Cardiac muscle cell (in vitro differentiated cells and primary cell): ENCODE measurements around the gene MPPED2. TPM values are rescaled to one million over a fixed set of nuclear protein-coding genes. Genes with fewer than 3 reads are reported as not detected.

ENCODE experiments used
- DNase-seq, 2 donors: peaks; one replicate each; pipeline versions ENCODE4 v3.0.0 to v3.0.0-alpha.2; 2010 to 2017; ENCODE audit warnings: low read depth in 1 of 2, low spot score in 1 of 2
- H3K27ac ChIP-seq: fragments of 200-600 bp; sonication (generic); 2 replicates; pipeline ENCODE4 v1.5.1; 2016
- H3K27me3 ChIP-seq: fragments of 200-600 bp; sonication (generic); 2 replicates; pipeline ENCODE4 v1.6.0; 2016; ENCODE audit warnings: control low read depth
- H3K36me3 ChIP-seq: fragments of 200-600 bp; sonication (generic); 2 replicates; pipeline ENCODE4 v1.5.1; 2016; ENCODE audit warnings: control low read depth
- H3K4me1 ChIP-seq: fragments of 200-600 bp; sonication (generic); 2 replicates; pipeline ENCODE4 v1.8.1; 2017; ENCODE audit warnings: low read depth, mild to moderate bottlenecking, mixed run types
- H3K4me3 ChIP-seq: fragments of 200-600 bp; sonication (generic); 2 replicates; pipeline ENCODE4 v1.5.1; 2016; ENCODE audit warnings: mild to moderate bottlenecking
- H3K9me3 ChIP-seq: fragments of 200-600 bp; sonication (generic); 2 replicates; pipeline ENCODE4 v1.5.1; 2017; ENCODE audit warnings: low read depth, mild to moderate bottlenecking, control low read depth
- CTCF ChIP-seq: IDR thresholded peaks from 2 replicates; pipeline ENCODE4 v1.5.1; 2012; ENCODE audit warnings: low read depth, mild to moderate bottlenecking, low read length
- polyA plus RNA-seq: library from polyadenylated mRNA; unstranded; fragments of >200 nt; fragmentation: Nextera tagmentation; extraction: Ambion mirVana; gene quantifications from 2 replicates; pipeline ENCODE4 v1.2.1, GENCODE V29; 2016
- total RNA-seq: library from RNA; depleted of rRNA; stranded (reverse); fragments of >200 nt; gene quantifications from 2 replicates; pipeline ENCODE4 v1.2.3, GENCODE V29; 2016

The MPPED2 gene
- total and polyA plus RNA-seq, 2 experiments from 2014 or later, result 32.5 to 54.4 TPM

DNA sequence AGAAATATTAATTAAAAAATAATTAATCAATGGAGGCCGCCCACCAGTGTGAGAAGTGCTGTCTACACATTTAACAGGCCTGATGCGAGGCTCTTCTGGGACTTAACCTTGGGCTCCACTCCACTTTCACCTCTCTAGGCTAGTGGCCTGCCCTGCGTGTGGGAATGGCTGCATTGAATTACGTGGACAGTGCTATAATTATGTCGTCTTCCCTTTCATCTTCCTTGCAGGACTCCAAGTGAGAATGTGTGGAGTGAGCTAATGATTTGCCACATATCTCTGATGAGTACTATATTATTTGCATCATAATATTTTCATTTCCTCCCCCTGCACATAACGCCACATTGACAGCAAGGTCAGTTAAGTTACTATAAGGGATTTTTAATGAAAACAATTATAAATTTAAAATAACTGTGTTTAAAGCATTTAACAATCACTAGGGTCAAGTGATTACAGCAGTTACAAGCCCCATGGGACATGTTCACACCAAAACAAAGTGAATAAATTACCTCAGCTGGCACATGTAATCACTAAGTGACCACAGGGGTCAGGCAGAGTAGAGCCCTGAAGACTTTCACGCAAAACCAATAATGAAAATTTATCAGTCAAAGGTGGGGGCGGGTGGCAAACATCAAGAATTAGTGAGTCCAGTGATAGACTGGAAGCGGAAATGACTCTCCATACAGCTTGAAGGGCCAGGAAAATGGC is 63.5 kb downstream of the MPPED2 start:
- DNase-seq, result peak in 1 of 2 donors; percentile 16

DNA sequence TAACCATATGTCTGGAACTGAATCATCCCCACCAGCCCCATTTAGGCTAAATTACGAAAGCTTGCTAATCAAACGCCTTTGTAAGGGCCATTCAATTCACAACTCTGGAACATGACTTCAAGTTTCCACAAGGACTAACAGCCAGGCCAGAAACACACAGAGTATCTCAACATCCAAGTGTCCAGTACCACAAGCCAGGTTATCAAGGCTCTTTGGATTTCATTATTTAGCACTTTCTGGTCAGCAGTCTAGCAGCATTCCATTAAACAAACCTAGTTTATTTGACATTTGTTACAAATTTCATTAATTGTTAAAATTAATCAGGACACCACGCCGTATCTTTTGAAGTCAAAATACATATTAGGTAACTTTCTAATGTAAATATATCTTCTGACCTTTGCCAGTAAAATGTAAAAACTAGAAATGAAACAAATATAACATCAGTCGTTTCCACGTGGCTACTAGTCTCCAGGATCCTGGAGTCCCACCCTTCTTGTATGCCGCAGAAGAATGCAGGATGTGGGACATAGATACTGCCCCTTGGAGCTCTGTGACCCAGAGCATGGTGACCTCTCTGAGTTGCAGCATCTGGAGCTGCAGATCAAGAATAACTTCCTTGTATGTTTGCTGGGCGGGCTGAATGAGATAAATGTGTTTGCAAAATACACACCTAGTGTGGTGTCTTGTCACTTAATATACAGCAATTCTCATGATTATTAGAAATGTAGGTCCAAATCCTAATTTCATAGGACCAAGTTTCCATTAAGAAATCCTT is 64.7 kb downstream of the MPPED2 start:
- H3K4me1 ChIP-seq, result peaks cover 23% of the 10 kb centered on the region
- no peak overlapping the region for H3K4me3 ChIP-seq
- TF ChIP-seq CTCF, result no peak
- no peak overlapping the region for H3K27ac ChIP-seq
- no peaks in the 10 kb centered on the region for H3K36me3 ChIP-seq
- DNase-seq, result no peak
- H3K9me3 ChIP-seq, result no peaks in the 10 kb centered on the region
- H3K27me3 ChIP-seq, result no peaks in the 10 kb centered on the region

More for the DNA sequence above, 63.5 kb downstream of the MPPED2 start:
- H3K27me3 ChIP-seq, result no peaks in the 10 kb centered on the region
- H3K36me3 ChIP-seq, result no peaks in the 10 kb centered on the region
- H3K27ac ChIP-seq, result peak overlapping the region; percentile 53
- peaks cover 23% of the 10 kb centered on the region for H3K4me1 ChIP-seq
- no peak for TF ChIP-seq CTCF
- no peak overlapping the region for H3K4me3 ChIP-seq
- no peaks in the 10 kb centered on the region for H3K9me3 ChIP-seq

GRCh38 chr11:30513087-30513486 is 73.1 kb downstream of the MPPED2 start:
- DNase-seq, result no peak
- Histone ChIP-seq H3K9me3 (no peaks in the 10 kb centered on the region), H3K4me1 (no peaks in the 10 kb centered on the region), H3K4me3 (no peak overlapping the region), H3K27me3 (no peaks in the 10 kb centered on the region), H3K36me3 (no peaks in the 10 kb centered on the region), H3K27ac (no peak overlapping the region)
- TF ChIP-seq CTCF, result no peak

- H3K27ac ChIP-seq, result no peak overlapping the region
- no peaks in the 10 kb centered on the region for H3K4me1 ChIP-seq
- TF ChIP-seq CTCF, result no peak
- no peak for DNase-seq
- H3K36me3 ChIP-seq, result no peaks in the 10 kb centered on the region
- H3K4me3 ChIP-seq, result no peak overlapping the region
- H3K27me3 ChIP-seq, result no peaks in the 10 kb centered on the region
- no peaks in the 10 kb centered on the region for H3K9me3 ChIP-seq
Observed at GRCh38 chr11:30511408-30511807, 74.7 kb downstream of the MPPED2 start.

GRCh38 chr11:30510750-30511149 is 75.4 kb downstream of the MPPED2 start:
- no peak for DNase-seq
- no peaks in the 10 kb centered on the region for H3K9me3 ChIP-seq
- no peak overlapping the region for H3K4me3 ChIP-seq
- H3K27me3 ChIP-seq, result no peaks in the 10 kb centered on the region
- no peaks in the 10 kb centered on the region for H3K4me1 ChIP-seq
- TF ChIP-seq CTCF, result no peak
- H3K27ac ChIP-seq, result no peak overlapping the region
- H3K36me3 ChIP-seq, result no peaks in the 10 kb centered on the region
